Activated naive CD8-positive, alpha-beta T cell treated with anti-CD3 and anti-CD28 coated beads, Interleukin-2, amount 50 U/mL, for 16 hours (primary cell): ENCODE data around the gene RHOXF1.
"Not testable (repeated sequence)": the region's sequence is repeated elsewhere in the genome, so short reads cannot be mapped to it uniquely, and the experiment has no call there.

Experiments used
- DNase-seq: peaks from one replicate; pipeline ENCODE4 v3.0.0-alpha.2; 2020; ENCODE audit warnings: low read depth, low spot score

The RHOXF1 gene

DNA sequence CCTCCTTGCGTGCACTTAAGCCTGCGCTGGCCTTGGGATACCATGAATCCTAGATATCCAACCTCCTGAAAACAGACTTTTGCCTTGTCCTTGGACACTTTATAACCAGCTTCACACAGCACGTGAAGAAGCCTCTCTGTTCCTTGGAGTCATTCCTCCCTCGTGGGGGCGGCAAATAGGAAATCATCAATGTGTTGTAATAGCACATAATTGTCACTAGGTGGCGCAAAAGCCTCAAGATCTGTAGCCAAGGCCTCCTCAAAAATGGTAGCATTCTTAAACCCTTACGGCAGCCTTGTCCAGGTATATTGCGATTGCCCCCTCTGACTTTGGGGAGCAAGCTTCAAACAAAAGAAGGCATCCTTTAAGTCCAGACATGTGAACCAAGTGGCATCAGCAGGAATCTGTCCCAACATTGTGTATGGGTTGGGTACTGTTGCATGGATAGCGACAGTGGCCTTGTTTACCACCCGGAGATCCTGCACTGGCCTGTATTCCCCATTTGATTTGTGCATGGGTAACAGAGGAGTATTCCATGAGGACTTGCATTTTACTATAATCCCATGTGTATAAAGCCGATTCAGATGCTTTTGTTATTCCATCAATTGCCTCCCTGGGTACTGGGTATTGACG is 30.0 kb downstream of the RHOXF1 start:
- not testable (repeated sequence) for DNase-seq

DNA sequence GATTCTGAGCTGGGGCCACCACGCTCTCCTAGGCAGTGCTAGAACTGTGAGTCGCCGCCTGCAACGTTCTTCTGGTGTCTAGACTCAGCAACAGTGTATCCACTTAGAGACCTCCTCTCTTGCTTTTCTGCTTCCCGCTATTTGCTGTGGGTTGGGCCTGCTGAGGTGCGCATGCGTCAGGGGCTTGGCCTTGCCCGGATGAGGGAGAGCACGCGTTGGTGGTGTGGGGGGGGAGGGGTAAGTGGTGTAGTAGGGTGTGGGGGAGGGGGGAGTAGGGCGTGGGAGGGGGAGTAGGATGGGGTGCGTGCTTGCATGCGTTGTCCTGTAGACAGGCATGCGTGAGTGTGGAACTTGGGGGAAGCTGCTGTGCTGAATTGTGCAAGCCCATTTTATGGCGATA is 38.1 kb downstream of the RHOXF1 start, which contains the start of gene RHOXF2B:
Gene RHOXF2B (minus strand): TSS at position 101 of the 400 bp plus-strand sequence. CDS start 138 bp downstream, outside the sequence.
- not testable (repeated sequence) for DNase-seq

DNA sequence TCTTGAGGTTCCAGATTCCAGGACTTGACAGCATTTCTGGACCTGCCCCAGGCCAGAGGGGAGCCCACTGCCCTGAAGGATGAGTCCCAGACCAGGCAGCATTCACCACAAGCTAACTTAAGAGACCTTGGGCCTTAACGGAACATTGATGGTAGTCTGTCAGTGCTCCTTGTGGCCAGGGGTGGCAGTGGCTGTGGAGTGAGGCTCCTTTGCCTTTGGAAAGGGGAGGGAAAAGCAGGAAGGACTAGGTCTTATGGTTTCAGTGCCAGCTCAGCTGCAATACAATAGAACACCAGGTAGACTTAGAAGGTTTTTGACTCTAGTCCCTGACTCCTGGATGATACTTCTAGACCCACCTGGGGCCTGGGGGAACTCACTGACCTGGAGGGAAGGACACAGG is 49.5 kb downstream of the RHOXF1 start:
- not testable (repeated sequence) for DNase-seq
